HG03342 (cell line): ENCODE data around the gene FBXO17.

ENCODE experiments used
- ATAC-seq: cut with Tn5 transposase; IDR thresholded peaks from one replicate; pipeline ENCODE4 v1.9.1; 2021; ENCODE audit warnings: mild to moderate bottlenecking, moderate library complexity; ENCODE audit not compliant: unreplicated experiment

Gene FBXO17

DNA sequence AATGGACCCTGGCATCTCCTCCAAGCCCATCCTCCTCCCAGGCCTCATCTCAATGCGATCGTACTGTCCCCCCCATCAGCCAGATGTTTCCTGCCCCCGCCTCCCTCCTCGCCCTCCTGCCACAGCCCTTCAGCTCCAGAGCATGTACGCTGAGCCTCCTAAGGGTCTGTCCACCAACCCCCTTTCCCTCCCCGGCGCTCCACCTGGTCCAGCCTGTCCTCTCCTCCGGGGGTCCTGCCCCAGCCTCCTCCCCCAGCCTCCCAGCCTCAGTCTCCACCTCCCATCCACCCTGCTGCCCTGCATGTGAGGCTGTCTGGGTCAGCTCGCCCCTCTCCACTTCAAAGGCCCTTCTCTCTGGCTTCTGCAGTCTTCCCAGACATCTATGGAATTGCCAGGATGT lies 80.6 kb downstream of the FBXO17 start:
- no peak for ATAC-seq

DNA sequence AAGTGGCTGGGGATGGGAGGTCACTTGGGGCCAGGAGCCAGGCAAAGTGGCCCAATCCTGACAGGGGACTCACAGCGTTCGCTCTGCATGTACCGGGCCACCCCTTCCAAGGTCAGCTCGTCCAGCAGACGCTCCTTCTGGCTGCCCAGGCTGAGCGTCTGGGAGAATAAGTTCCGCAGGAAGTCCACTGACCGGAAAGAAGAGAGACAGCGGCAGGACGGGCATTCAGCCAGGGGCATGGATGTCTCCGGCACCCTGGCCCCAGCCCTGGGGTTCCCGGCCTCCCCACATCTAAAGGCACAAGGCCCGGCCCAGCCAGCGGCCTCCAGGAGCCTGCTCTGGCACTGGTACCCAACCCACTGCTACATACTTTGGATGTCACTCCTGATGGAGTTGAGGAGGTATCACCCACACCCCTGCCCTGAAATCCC lies 82.2 kb downstream of the FBXO17 start:
- no peak for ATAC-seq

DNA sequence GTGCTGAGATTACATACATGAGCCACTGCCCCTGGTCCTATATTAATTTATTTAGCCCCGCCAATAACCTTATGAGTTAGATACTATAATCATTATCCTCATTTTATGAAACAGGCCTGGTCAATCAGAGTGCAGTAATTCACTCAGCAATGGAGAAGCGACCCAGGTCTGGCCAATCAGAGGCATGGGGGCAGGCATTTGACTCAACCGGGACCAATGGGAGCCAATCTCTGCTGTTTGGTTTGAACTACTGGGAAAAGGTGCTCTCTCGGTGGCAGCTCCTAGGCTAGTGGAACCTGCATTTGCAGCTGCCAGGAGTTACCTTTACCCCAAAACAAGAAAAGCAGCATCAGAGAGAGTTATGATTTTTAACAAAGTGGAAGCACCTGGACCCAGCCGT lies 82.7 kb downstream of the FBXO17 start:
- ATAC-seq: no peak

DNA sequence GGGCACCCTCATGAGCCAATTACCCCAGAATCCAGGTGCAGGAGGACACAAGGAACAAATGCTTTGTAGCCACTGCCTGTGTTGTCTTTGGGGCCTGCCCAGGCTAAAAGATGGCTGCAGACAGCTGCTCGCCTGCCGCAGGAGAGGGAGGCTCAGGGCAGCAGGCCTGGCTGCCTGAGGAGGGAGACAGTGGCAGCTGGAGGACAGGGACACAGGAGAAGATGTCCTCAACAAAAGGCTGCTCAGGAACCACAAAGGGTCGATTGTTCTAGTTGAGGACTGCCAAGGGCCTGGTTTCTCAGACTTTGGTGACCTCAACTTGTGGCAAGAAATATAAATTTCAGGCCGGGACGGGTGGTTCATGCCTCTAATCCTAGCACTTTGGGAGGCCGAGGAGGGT lies 83.8 kb downstream of the FBXO17 start:
- ATAC-seq: no peak
